Measurements from ENCODE around the gene OLFML1.

Gene OLFML1

DNA sequence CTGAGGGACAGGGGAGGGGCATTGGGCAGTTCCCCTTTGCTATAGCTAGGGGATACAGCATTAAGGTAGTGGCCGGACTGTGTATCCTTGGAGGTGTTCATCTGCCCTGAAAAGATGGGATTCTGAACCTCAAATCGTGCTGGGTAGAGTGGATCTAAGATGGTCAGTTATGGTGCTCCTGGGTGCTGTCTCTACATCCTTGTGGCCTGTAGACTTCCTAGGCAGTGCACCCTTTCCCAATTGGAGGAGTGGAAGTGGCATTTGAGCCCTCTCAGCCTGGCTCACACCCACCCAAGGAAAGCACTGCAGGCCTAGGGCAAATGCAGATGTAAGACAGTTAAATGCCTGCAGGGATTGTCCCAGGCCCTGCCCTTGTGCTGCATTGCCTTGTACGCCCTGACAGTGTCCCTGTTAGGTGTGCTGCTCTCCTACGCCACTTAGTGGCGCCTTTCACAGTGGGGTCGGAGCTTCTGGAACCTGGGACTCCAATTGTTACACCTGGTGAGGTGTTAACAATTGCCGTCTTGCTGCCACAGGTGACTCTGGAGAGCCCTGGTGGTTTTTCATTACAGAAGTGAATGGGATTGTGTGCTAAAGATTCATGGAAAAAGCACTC is 63.5 kb downstream of the OLFML1 start:
- FAIRE-seq (peak; percentile 78), DNase-seq (ENCODE audit: extremely low spot score, insufficient read length, low read depth) (no peak)

DNA sequence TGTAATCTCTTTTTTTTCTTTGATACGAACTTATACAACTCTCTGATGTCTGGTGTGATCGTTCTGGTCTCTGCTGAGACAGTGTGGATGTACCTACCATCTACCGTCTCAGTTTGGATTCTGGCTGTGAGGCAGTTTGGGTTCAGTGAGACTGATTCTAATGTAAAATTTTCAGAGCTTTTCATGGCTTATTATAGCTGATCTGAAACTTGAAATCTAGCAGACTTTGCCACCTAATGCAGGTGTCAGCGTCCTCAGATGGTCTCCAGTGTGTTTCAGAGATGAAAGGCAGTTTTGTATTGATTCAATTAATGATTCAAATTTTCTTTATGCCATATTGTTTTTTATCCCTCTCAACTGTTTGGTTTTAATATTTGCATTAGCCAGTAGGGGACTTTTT is 64.4 kb downstream of the OLFML1 start:
- no peak for FAIRE-seq

DNA sequence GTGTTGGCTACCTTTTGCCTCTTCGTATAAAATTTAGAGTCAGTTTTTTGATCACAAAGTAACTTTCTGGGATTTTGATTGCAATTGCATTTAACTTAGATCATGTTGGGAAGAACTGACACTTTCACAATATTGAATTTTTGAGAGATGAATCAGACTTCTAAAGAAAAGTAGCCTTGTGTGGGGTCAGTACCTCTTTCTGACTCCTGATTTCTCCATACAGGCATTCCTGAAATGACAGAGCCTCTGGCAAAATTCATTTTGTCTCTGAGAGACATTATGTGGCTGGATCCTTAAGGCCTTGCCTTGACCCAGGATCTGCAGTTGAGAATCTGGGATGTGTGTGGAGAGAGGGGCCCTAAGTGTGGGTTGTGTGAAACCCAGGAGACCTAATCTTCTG is 66.3 kb downstream of the OLFML1 start:
- FAIRE-seq: no peak
- no peak for DNase-seq (ENCODE audit: extremely low spot score, insufficient read length, low read depth)

More for the DNA sequence above, 64.4 kb downstream of the OLFML1 start:
- DNase-seq (ENCODE audit: extremely low spot score, insufficient read length, low read depth): no peak

DNA sequence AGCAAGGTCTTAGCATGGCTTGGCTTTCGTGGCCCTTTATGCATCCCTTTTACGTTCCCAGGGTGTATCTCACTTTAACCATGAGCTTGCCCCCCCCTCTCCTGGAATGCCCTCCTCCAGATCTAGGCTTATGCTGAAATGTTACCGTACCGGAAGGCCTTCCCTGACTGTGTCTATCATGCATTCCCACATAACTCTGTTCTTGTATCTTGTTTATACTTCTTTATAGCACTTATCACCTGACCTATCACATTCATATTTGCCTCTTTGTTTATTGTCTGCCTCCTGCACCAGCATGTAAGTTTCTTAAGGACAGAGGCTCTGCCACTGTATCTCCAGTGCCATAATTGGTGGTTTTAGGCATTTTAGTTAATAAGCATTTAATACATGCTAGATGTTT is 67.4 kb downstream of the OLFML1 start:
- DNase-seq (ENCODE audit: extremely low spot score, insufficient read length, low read depth): no peak
- FAIRE-seq: no peak

DNA sequence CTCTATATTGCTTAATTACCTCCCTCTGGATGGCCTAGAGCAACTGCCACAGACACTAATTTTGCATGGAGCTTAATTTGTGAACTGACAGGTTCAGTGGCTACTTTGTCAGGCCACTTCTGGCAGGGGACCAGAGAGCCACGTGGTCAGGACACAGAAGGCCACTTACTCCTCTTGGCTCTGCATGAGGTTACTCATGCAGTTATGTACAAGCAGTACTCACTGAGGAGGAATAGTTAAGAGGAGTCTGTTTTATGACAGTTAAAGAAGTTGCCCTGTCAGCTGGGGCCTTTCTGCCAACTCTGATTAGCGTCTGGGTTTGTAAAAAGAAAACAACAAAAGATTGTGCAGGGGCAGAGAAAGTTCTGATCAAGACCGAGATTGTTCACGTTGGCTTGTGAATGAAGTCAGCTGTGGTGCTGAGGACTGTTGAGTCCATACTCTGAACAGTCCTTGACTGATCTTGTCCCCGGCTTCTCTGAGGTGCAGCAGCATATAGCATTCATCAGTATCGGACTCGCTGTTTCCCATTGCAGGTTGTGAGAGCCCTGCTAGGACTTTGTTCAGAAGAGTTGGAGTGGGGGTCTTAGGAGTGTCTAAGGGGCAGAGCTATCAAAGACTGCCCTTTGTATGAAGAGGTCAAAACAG is 69.9 kb downstream of the OLFML1 start:
- no peak for FAIRE-seq
- no peak for DNase-seq (ENCODE audit: extremely low spot score, insufficient read length, low read depth)

DNA sequence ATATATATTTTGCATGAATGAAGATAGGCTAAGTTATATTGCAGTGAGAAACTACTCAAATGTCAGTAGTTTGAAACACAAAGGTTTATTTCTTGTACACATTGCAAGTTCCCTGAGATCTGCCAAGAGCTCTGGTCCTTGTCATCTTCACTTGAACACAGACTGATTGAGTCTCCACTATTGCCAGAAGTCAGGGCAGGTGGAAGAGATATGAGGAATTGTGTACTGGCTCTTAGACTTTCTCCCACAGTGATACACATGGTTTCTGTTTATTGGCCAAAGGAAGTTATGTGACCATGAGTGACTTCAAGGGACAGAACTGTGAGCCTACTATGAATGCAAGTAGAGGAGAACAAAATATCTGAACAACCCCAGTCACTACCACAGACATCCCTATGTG is 72.7 kb downstream of the OLFML1 start:
- FAIRE-seq (no peak), DNase-seq (ENCODE audit: extremely low spot score, insufficient read length, low read depth) (no peak)

DNA sequence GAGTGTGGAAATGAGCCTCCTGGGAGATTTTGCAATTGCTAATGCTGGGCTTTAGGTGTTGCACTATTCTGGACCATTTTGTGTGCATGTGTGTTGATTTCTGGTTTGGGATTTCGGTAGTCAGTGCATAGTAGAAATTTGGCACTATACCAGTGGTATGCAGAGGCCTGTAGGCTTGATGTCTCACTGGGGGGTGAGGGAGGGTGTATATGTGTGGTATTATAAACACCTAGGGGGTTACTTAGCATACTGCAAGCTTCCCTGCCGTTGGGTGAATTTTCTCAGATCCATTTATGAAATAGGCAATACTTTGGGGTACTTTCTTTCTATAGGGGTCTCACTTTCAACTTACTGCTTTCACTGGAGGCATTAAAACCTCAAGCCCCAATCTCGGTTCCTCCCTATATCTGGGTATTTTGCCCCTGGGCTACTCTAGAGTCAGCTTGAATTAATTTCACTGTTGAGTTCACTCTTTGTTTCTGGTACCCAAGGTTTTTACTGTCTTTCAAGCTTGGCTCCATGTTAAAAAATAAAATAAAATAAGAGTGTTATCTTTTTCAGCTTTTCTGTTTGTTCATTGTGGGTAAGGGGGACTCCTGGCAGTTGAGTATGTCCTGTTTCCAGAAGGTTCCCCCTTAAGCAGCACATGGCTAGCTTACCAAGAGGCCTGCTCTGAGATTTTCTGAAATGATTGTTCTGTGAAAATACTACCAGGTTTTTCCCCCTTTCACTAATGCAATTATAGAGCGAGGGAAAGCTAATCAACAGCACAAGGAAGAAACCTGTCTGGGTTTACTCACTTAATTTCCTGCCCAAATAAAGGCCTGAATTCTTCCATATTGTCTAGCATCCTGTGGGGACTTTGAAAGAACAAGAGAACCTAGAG is 74.3 kb downstream of the OLFML1 start:
- DNase-seq (ENCODE audit: extremely low spot score, insufficient read length, low read depth): no peak
- FAIRE-seq: no peak
